GM23248 (cell line): ENCODE results near the gene SPG7.

Source experiments
- EZH2 ChIP-seq: fragments of 200-600 bp; sonication (generic); IDR thresholded peaks from 2 replicates; pipeline ENCODE4 v1.6.1; 2018; ENCODE audit warnings: antibody characterized with exemption, mild to moderate bottlenecking; ENCODE audit not compliant: insufficient read depth, poor library complexity, severe bottlenecking
- EZH2phosphoT487 ChIP-seq: fragments of 200-600 bp; sonication (generic); IDR thresholded peaks from 2 replicates; pipeline ENCODE4 v1.6.1; 2018; ENCODE audit warnings: antibody characterized with exemption, moderate library complexity, mild to moderate bottlenecking, low read depth; ENCODE audit not compliant: insufficient read depth

DNA sequence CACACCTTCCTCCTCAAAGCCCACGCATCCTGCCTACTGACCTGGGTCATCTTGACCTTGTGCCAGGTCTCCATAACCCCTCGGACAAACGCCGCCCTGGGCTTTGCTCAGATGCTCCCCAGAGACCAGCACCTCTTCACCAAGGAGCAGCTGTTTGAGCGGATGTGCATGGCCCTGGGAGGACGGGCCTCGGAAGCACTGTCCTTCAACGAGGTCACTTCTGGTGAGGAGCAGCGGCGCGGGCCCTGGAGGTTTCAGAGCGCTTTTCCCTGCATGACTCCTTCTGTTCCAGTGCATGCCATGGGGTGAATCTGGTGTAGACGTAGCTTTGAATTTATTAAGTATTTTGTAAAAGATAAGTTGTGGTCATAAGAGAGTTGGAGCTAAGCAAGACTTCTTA, 44.7 kb downstream of the SPG7 start:
- no peak for TF ChIP-seq EZH2
- no peak for TF ChIP-seq EZH2phosphoT487
